Lower lobe of right lung (tissue), 2 donors: ENCODE measurements around the gene CLCN2. TPM values are rescaled to one million over a fixed set of nuclear protein-coding genes. Genes with fewer than 3 reads are reported as not detected.
A peak's percentile ranks its signal among the peaks of the same experiment; 100 is the strongest.

Experiments used
- ATAC-seq, 2 donors: fragments of 200-7000 bp; cut with Tn5 transposase; one replicate each; pipeline ENCODE4 v1.9.1; 2020 to 2022; ENCODE audit warnings: mild to moderate bottlenecking in 2 of 2, moderate library complexity in 2 of 2
- DNase-seq: peaks from one replicate; pipeline ENCODE4 v3.0.0-alpha.2; 2020
- H3K27ac ChIP-seq: fragments of 200-600 bp; one replicate; pipeline ENCODE4 v1.8.0; 2022
- H3K27me3 ChIP-seq: fragments of 200-600 bp; one replicate; pipeline ENCODE4 v1.8.0; 2022; ENCODE audit warnings: low read depth
- H3K36me3 ChIP-seq: fragments of 200-600 bp; one replicate; pipeline ENCODE4 v1.8.0; 2022; ENCODE audit warnings: mild to moderate bottlenecking
- H3K4me1 ChIP-seq: fragments of 200-600 bp; one replicate; pipeline ENCODE4 v1.8.0; 2022
- H3K4me3 ChIP-seq: fragments of 200-600 bp; one replicate; pipeline ENCODE4 v1.8.0; 2022; ENCODE audit warnings: mild to moderate bottlenecking
- H3K9me3 ChIP-seq: fragments of 200-600 bp; one replicate; pipeline ENCODE4 v1.8.0; 2022
- CTCF ChIP-seq: fragments of 200-600 bp; IDR thresholded peaks from one replicate; pipeline ENCODE4 v1.8.0; 2022; ENCODE audit warnings: antibody characterized with exemption, mild to moderate bottlenecking
- intact Hi-C: fragments of 100-400 bp; cut with DNase I; formaldehyde crosslinking; loops from one replicate; pipeline ENCODE4 v1.11.0; 2022
- total RNA-seq: library from RNA; stranded (reverse); fragmentation: NEBNext Ultra II Directional; extraction: Animal tissue kit (Norgen Biotek cat#: 25700); gene quantifications from one replicate; pipeline ENCODE4 v1.2.1, GENCODE V29; 2021
- donor health status: DM: no; HTN: yes; CAD: no; lungs with severe emphysema.

The CLCN2 gene
- total RNA-seq, 1 donor from 2014 or later, result 4.4 TPM

GRCh38 chr3:184373422-184373821 lies 12.0 kb upstream of the CLCN2 start:
- Histone ChIP-seq H3K4me3 (no peak overlapping the region), H3K36me3 (peaks cover 22% of the 10 kb centered on the region), H3K27ac (no peak overlapping the region), H3K27me3 (peaks cover 5% of the 10 kb centered on the region), H3K9me3 (no peaks in the 10 kb centered on the region), H3K4me1 (peaks cover 14% of the 10 kb centered on the region)
- no peak for TF ChIP-seq CTCF
- ATAC-seq, result no peak
- DNase-seq, result no peak
- intact Hi-C loops, result no loop called here

GRCh38 chr3:184372911-184373310 lies 11.5 kb upstream of the CLCN2 start:
- H3K4me1 ChIP-seq, result peaks cover 15% of the 10 kb centered on the region
- intact Hi-C loops, result no loop called here
- ATAC-seq, result no peak
- H3K4me3 ChIP-seq, result no peak overlapping the region
- H3K36me3 ChIP-seq, result peaks cover 28% of the 10 kb centered on the region
- H3K27me3 ChIP-seq, result peaks cover under 1% of the 10 kb centered on the region
- DNase-seq, result no peak
- H3K9me3 ChIP-seq, result no peaks in the 10 kb centered on the region
- no peak overlapping the region for H3K27ac ChIP-seq
- no peak for TF ChIP-seq CTCF

GRCh38 chr3:184372296-184372821 lies 11.0 kb upstream of the CLCN2 start:
- Histone ChIP-seq H3K36me3 (peaks cover 32% of the 10 kb centered on the region), H3K9me3 (no peaks in the 10 kb centered on the region), H3K4me3 (no peak overlapping the region), H3K27ac (no peak overlapping the region), H3K4me1 (peaks cover 12% of the 10 kb centered on the region), H3K27me3 (no peaks in the 10 kb centered on the region)
- DNase-seq (no peak), ATAC-seq (no peak)
- intact Hi-C loops, result no loop called here
- no peak for TF ChIP-seq CTCF

- no peak overlapping the region for H3K4me3 ChIP-seq
- H3K4me1 ChIP-seq, result peaks cover 12% of the 10 kb centered on the region
- H3K36me3 ChIP-seq, result peaks cover 39% of the 10 kb centered on the region
- H3K27ac ChIP-seq, result no peak overlapping the region
- H3K27me3 ChIP-seq, result no peaks in the 10 kb centered on the region
- no peaks in the 10 kb centered on the region for H3K9me3 ChIP-seq
- peak; percentile 83 for DNase-seq
- ATAC-seq, result peak; percentile 94 to 97
- TF ChIP-seq CTCF, result peak; percentile 96
- intact Hi-C loops, result no loop called here
Measured at GRCh38 chr3:184371570-184372018, 10.2 kb upstream of the CLCN2 start.

- Histone ChIP-seq H3K36me3 (peaks cover 57% of the 10 kb centered on the region), H3K4me1 (peaks cover 22% of the 10 kb centered on the region), H3K9me3 (no peaks in the 10 kb centered on the region), H3K4me3 (no peak overlapping the region), H3K27ac (no peak overlapping the region), H3K27me3 (no peaks in the 10 kb centered on the region)
- DNase-seq (no peak), ATAC-seq (no peak)
- no peak for TF ChIP-seq CTCF
- intact Hi-C loops, result no loop called here
Measured at GRCh38 chr3:184368586-184369183, 7.3 kb upstream of the CLCN2 start.
